ENCODE measurements around the gene RNF4. TPM values are rescaled to one million over a fixed set of nuclear protein-coding genes. Genes with fewer than 3 reads are reported as not detected.

RNF4 gene
- total RNA-seq, 1 experiment from 2014 or later = 81.4 TPM

DNA sequence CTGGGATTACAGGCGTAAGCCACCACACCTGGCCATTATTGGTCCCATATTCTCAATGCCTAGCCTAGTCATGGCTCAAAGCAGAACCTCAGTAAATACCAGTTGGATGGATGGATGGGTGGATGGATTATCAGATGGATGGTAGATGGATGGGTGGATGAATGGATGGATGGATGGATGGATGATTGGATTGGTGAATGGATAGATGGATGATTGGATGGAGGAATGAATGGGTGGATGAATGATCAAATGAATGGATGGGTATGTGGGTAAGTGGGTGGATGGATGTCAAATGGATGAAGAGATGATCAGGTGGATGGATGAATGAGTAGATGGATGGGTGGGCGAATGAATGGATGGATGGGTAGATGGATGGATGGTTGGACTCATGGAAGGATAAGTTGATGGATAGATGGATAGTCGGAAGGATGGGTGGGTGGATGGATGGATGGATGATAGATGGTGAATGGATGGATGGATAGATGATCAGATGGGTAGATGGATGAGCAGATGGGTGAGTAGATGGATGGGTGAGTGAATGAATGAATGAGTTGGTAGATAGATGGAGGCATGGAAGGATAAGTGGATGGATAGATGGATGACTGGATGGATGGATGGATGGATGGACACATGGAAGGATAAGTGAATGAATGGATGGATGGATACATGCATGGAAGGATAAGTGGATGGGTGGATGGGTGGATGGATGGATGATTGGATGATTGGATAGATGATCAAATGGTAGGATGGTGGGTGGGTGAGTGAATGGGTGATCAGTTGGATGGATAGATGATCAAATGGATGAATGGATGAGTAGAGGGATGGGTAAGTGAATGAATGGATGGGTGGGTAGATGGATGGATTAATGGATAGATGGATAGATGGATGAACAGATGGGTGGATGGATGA is 22.0 kb upstream of the RNF4 start:
- ChIA-PET POLR2A (no interaction called here), CTCF (no interaction called here)
- Mint-ChIP-seq H3K27ac (ENCODE audit: low read depth, unreplicated experiment) (no peak overlapping the region), H3K4me3 (ENCODE audit: unreplicated experiment) (no peak overlapping the region), H3K4me1 (ENCODE audit: insufficient read depth, unreplicated experiment) (no peaks in the 10 kb centered on the region), H3K36me3 (ENCODE audit: insufficient read depth, unreplicated experiment) (no peaks in the 10 kb centered on the region), H3K9me3 (ENCODE audit: unreplicated experiment) (no peaks in the 10 kb centered on the region), H3K27me3 (ENCODE audit: insufficient read depth, unreplicated experiment) (no peaks in the 10 kb centered on the region)
- intact Hi-C loops (cut with micrococcal nuclease) = no loop called here
- TF ChIP-seq, protein P1, sequence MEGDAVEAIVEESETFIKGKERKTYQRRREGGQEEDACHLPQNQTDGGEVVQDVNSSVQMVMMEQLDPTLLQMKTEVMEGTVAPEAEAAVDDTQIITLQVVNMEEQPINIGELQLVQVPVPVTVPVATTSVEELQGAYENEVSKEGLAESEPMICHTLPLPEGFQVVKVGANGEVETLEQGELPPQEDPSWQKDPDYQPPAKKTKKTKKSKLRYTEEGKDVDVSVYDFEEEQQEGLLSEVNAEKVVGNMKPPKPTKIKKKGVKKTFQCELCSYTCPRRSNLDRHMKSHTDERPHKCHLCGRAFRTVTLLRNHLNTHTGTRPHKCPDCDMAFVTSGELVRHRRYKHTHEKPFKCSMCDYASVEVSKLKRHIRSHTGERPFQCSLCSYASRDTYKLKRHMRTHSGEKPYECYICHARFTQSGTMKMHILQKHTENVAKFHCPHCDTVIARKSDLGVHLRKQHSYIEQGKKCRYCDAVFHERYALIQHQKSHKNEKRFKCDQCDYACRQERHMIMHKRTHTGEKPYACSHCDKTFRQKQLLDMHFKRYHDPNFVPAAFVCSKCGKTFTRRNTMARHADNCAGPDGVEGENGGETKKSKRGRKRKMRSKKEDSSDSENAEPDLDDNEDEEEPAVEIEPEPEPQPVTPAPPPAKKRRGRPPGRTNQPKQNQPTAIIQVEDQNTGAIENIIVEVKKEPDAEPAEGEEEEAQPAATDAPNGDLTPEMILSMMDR (IDR thresholded peaks at IDR 0.05; ENCODE audit: unreplicated experiment) = no peak
- BruUV-seq (replicated peaks) = no TSS peak
- DNase-seq (ENCODE audit: unreplicated experiment) = no peak

DNA sequence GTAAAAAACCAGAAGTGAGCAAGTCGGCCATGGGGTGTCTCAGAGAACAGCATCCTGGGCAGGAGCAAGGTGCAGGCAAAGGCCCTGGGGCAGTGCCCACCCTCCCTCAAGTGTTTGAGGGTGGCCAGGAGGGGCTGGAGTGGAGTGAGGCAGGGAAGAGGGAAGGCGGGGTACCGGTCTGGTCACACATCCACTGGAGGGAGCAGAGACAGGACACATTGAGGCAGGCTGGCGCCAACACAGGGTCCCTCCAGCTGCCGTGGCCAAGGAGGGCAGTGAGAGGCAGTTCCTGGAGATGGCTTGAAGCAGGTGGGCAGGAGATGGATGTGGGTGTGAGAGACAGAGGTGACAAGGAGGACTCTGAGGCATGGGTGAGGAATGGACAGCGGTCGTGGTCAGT is 20.3 kb upstream of the RNF4 start:
- intact Hi-C loops (cut with micrococcal nuclease) = no loop called here
- Mint-ChIP-seq H3K36me3 (ENCODE audit: insufficient read depth, unreplicated experiment) (no peaks in the 10 kb centered on the region), H3K27me3 (ENCODE audit: insufficient read depth, unreplicated experiment) (no peaks in the 10 kb centered on the region), H3K9me3 (ENCODE audit: unreplicated experiment) (no peaks in the 10 kb centered on the region), H3K4me1 (ENCODE audit: insufficient read depth, unreplicated experiment) (no peaks in the 10 kb centered on the region), H3K4me3 (ENCODE audit: unreplicated experiment) (no peak overlapping the region), H3K27ac (ENCODE audit: low read depth, unreplicated experiment) (no peak overlapping the region)
- CTCF ChIA-PET = no interaction called here
- POLR2A ChIA-PET = no interaction called here
- DNase-seq (ENCODE audit: unreplicated experiment) = no peak
- TF ChIP-seq, protein P1 (IDR thresholded peaks at IDR 0.05; ENCODE audit: unreplicated experiment) = no peak
- no TSS peak for BruUV-seq (replicated peaks)

DNA sequence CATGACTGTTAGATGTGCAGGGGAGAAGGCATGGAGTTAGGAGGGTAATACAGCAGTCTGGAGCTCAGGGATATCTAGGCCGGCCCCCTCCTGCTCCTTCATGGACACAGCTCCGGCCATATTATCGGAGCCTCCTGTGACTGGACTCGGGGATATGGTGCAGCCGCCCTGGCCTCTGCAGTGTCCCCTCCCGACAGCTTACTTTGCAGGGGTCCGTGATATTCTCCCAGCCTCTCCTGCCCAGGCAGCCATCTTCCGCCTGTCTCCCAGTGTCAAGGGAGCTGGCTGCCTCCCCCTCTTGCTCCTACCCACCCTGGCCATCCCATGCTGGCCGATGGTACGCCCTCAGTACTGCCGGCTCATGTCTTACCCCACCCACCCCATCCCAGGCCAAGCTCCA is 19.9 kb upstream of the RNF4 start:
- TF ChIP-seq, protein P1 (IDR thresholded peaks at IDR 0.05; ENCODE audit: unreplicated experiment) = no peak
- no peak for DNase-seq (ENCODE audit: unreplicated experiment)
- POLR2A ChIA-PET = no interaction called here
- H3K27me3 Mint-ChIP-seq (ENCODE audit: insufficient read depth, unreplicated experiment) = no peaks in the 10 kb centered on the region
- no peaks in the 10 kb centered on the region for H3K36me3 Mint-ChIP-seq (ENCODE audit: insufficient read depth, unreplicated experiment)
- H3K9me3 Mint-ChIP-seq (ENCODE audit: unreplicated experiment) = no peaks in the 10 kb centered on the region
- no peak overlapping the region for H3K4me3 Mint-ChIP-seq (ENCODE audit: unreplicated experiment)
- no peak overlapping the region for H3K27ac Mint-ChIP-seq (ENCODE audit: low read depth, unreplicated experiment)
- intact Hi-C loops (cut with micrococcal nuclease) = no loop called here
- H3K4me1 Mint-ChIP-seq (ENCODE audit: insufficient read depth, unreplicated experiment) = no peaks in the 10 kb centered on the region
- no TSS peak for BruUV-seq (replicated peaks)
- CTCF ChIA-PET = no interaction called here

DNA sequence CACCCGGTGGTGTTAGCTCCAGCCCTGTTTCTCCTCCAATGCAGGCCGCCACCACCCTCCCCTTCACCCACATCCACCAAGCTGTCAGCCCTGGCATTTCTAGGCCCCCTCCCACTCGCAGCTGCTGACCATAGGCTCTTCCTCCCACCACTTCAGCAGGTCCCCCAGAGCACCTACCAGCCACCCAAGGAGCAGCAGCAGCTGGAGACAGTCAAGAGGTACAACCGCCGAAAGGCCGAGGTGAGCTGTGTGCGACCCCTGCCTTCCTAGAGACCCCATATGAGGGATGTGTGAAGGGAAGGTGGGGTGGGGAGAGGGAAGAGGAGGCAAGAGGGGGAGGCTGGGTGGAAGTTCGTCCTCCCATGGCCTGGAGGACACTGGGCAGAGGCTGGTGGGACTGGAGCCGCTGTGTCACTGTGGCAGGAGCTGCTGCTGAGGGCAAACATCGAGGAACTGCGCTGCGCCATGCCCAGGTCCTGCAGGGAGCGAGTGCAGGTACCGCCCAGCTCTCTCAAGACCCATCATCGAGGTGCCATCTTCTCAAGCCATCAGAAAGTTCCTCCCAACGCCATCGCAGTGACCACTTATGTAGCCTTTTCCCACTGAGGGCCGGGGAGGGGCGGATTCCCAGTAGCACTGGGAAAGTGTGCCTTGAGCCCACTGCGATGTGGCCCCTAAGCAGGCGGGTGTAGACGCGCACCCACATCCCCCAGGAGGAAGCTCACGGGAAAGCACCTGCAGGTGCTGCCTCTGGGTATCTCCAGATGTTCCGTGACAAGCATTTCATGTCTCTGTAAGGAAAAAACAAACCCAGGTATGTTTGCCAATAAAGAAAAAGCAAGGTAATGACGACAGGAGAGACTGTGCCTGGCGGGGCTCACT is 19.2 kb upstream of the RNF4 start:
- ChIA-PET CTCF (interaction anchor here (0.7 kb wide), 1 partner anchor 15 kb away, joined by 3 read pairs; no protein-coding TSS in a partner anchor), POLR2A (no interaction called here)
- H3K36me3 Mint-ChIP-seq (ENCODE audit: insufficient read depth, unreplicated experiment) = no peaks in the 10 kb centered on the region
- intact Hi-C loops (cut with micrococcal nuclease) = no loop called here
- H3K27ac Mint-ChIP-seq (ENCODE audit: low read depth, unreplicated experiment) = no peak overlapping the region
- TF ChIP-seq, protein P1 (IDR thresholded peaks at IDR 0.05; ENCODE audit: unreplicated experiment) = no peak
- H3K4me3 Mint-ChIP-seq (ENCODE audit: unreplicated experiment) = no peak overlapping the region
- no TSS peak for BruUV-seq (replicated peaks)
- H3K27me3 Mint-ChIP-seq (ENCODE audit: insufficient read depth, unreplicated experiment) = no peaks in the 10 kb centered on the region
- no peaks in the 10 kb centered on the region for H3K9me3 Mint-ChIP-seq (ENCODE audit: unreplicated experiment)
- H3K4me1 Mint-ChIP-seq (ENCODE audit: insufficient read depth, unreplicated experiment) = no peaks in the 10 kb centered on the region
- DNase-seq (ENCODE audit: unreplicated experiment) = no peak

Data from MCF 10A (cell line).